Measurements from ENCODE around the gene KRTAP4-11. TPM values are rescaled to one million over a fixed set of nuclear protein-coding genes. Genes with fewer than 3 reads are reported as not detected.

The KRTAP4-11 gene
- total RNA-seq, 4 donors from 2014 or later = not detected

- H3K4me1 ChIP-seq = no peaks in the 10 kb centered on the region
- no peak overlapping the region for H3K27ac ChIP-seq
- DNase-seq = no peak
- intact Hi-C loops (cut with DNase I; ENCODE audit: low total_unique reads) = no loop called here
- H3K9me3 ChIP-seq = no peaks in the 10 kb centered on the region
- TF ChIP-seq POLR2A (IDR thresholded peaks at IDR 0.05) (no peak), CTCF (IDR thresholded peaks at IDR 0.05) (no peak)
- H3K36me3 ChIP-seq = no peaks in the 10 kb centered on the region
- no peak overlapping the region for H3K4me3 ChIP-seq
- no peaks in the 10 kb centered on the region for H3K27me3 ChIP-seq
Measured at GRCh38 chr17:41073676-41074075, 44.5 kb downstream of the KRTAP4-11 start.

- intact Hi-C loops (cut with DNase I; ENCODE audit: low total_unique reads) = no loop called here
- Histone ChIP-seq H3K27me3 (no peaks in the 10 kb centered on the region), H3K9me3 (no peaks in the 10 kb centered on the region)
Measured at GRCh38 chr17:41071606-41072360, 46.4 kb downstream of the KRTAP4-11 start.

GRCh38 chr17:41069031-41069430 is 49.1 kb downstream of the KRTAP4-11 start:
- no peak for DNase-seq
- no peaks in the 10 kb centered on the region for H3K27me3 ChIP-seq
- H3K36me3 ChIP-seq = no peaks in the 10 kb centered on the region
- H3K27ac ChIP-seq = no peak overlapping the region
- H3K4me3 ChIP-seq = no peak overlapping the region
- no peak for TF ChIP-seq CTCF (IDR thresholded peaks at IDR 0.05)
- TF ChIP-seq POLR2A (IDR thresholded peaks at IDR 0.05) = no peak
- intact Hi-C loops (cut with DNase I; ENCODE audit: low total_unique reads) = no loop called here
- no peaks in the 10 kb centered on the region for H3K9me3 ChIP-seq
- H3K4me1 ChIP-seq = no peaks in the 10 kb centered on the region

More at GRCh38 chr17:41071606-41072360, 46.4 kb downstream of the KRTAP4-11 start:
- no peak overlapping the region for H3K4me3 ChIP-seq
- H3K27ac ChIP-seq = no peak overlapping the region
- no peaks in the 10 kb centered on the region for H3K36me3 ChIP-seq
- DNase-seq = no peak
- no peaks in the 10 kb centered on the region for H3K4me1 ChIP-seq
- no peak for TF ChIP-seq CTCF (IDR thresholded peaks at IDR 0.05)
- TF ChIP-seq POLR2A (IDR thresholded peaks at IDR 0.05) = no peak

GRCh38 chr17:41067281-41067680 is 50.9 kb downstream of the KRTAP4-11 start:
- TF ChIP-seq POLR2A (IDR thresholded peaks at IDR 0.05) (no peak), CTCF (IDR thresholded peaks at IDR 0.05) (no peak)
- no peak overlapping the region for H3K27ac ChIP-seq
- H3K27me3 ChIP-seq = no peaks in the 10 kb centered on the region
- no peak for DNase-seq
- no peaks in the 10 kb centered on the region for H3K36me3 ChIP-seq
- peaks cover 0 to 3% of the 10 kb centered on the region in 2 donors for H3K4me1 ChIP-seq
- no peak overlapping the region for H3K4me3 ChIP-seq
- H3K9me3 ChIP-seq = no peaks in the 10 kb centered on the region
- intact Hi-C loops (cut with DNase I; ENCODE audit: low total_unique reads) = no loop called here

Other genes with a start within 250 kb of the KRTAP4-11 start
- gene KRT20, start 233.1 kb downstream of the KRTAP4-11 start, total RNA-seq = under 1 TPM in 3 of 4 donors, not detected in 1; 0.26 to 0.83 (median 0.29) TPM
- 1 to 10 TPM in 1 of 4 donors, under 1 TPM in 1, not detected in 2; 0.79 to 3.1 TPM for gene KRT23, start 180.7 kb downstream of the KRTAP4-11 start, total RNA-seq
- gene KRT39, start 151.4 kb downstream of the KRTAP4-11 start, total RNA-seq = not detected
- gene KRT40, start 134.0 kb downstream of the KRTAP4-11 start, total RNA-seq = under 1 TPM in 1 of 4 donors, not detected in 3; 0.21 TPM
- gene KRTAP3-3, start 124.2 kb downstream of the KRTAP4-11 start, total RNA-seq = not detected
- not detected for gene KRTAP3-2, start 118.5 kb downstream of the KRTAP4-11 start, total RNA-seq
- gene KRTAP3-1, start 109.2 kb downstream of the KRTAP4-11 start, total RNA-seq = not detected
- gene KRTAP1-5, start 91.2 kb downstream of the KRTAP4-11 start, total RNA-seq = not detected
- not detected for gene KRTAP1-4, start 88.2 kb downstream of the KRTAP4-11 start, total RNA-seq
- gene KRTAP1-3, start 83.5 kb downstream of the KRTAP4-11 start, total RNA-seq = not detected
- gene KRTAP1-1, start 76.9 kb downstream of the KRTAP4-11 start, total RNA-seq = not detected
- gene KRTAP2-1, start 71.1 kb downstream of the KRTAP4-11 start, total RNA-seq = not detected
- gene KRTAP2-2, start 63.1 kb downstream of the KRTAP4-11 start, total RNA-seq = not detected
- not detected for gene KRTAP2-3, start 58.3 kb downstream of the KRTAP4-11 start, total RNA-seq
- gene KRTAP2-4, start 52.5 kb downstream of the KRTAP4-11 start, total RNA-seq = not detected
- not detected for gene KRTAP4-7, start 34.2 kb downstream of the KRTAP4-11 start, total RNA-seq
- not detected for gene KRTAP4-8, start 20.2 kb downstream of the KRTAP4-11 start, total RNA-seq
- gene KRTAP4-16, start 16.2 kb downstream of the KRTAP4-11 start, total RNA-seq = not detected
- gene KRTAP4-9, start 13.0 kb downstream of the KRTAP4-11 start, total RNA-seq = not detected
- gene KRTAP4-12, start 5.8 kb upstream of the KRTAP4-11 start, total RNA-seq = not detected
- gene KRTAP4-6, start 22.2 kb upstream of the KRTAP4-11 start, total RNA-seq = not detected
- not detected for gene KRTAP4-5, start 31.5 kb upstream of the KRTAP4-11 start, total RNA-seq
- not detected for gene KRTAP4-4, start 42.4 kb upstream of the KRTAP4-11 start, total RNA-seq
- not detected for gene KRTAP4-3, start 49.8 kb upstream of the KRTAP4-11 start, total RNA-seq
- not detected for gene KRTAP4-2, start 59.8 kb upstream of the KRTAP4-11 start, total RNA-seq
- gene KRTAP4-1, start 66.5 kb upstream of the KRTAP4-11 start, total RNA-seq = not detected
- gene KRTAP9-1, start 71.5 kb upstream of the KRTAP4-11 start, total RNA-seq = not detected
- not detected for gene KRTAP9-2, start 108.3 kb upstream of the KRTAP4-11 start, total RNA-seq
- gene KRTAP9-3, start 114.1 kb upstream of the KRTAP4-11 start, total RNA-seq = not detected
- gene KRTAP9-8, start 119.6 kb upstream of the KRTAP4-11 start, total RNA-seq = not detected
- gene KRTAP9-4, start 131.3 kb upstream of the KRTAP4-11 start, total RNA-seq = not detected
- gene KRTAP9-9, start 137.0 kb upstream of the KRTAP4-11 start, total RNA-seq = not detected
- gene KRTAP9-6, start 147.0 kb upstream of the KRTAP4-11 start, total RNA-seq = not detected
- not detected for gene KRTAP9-7, start 157.3 kb upstream of the KRTAP4-11 start, total RNA-seq
- not detected for gene KRTAP29-1, start 184.5 kb upstream of the KRTAP4-11 start, total RNA-seq
- gene KRTAP16-1, start 190.9 kb upstream of the KRTAP4-11 start, total RNA-seq = not detected
- not detected for gene KRTAP17-1, start 197.3 kb upstream of the KRTAP4-11 start, total RNA-seq
- gene KRT33A, start 232.5 kb upstream of the KRTAP4-11 start, total RNA-seq = not detected

Measured in uterus (tissue), 4 donors.